ENCODE measurements around the gene LRGUK.
A peak's percentile ranks its signal among the peaks of the same experiment; 100 is the strongest.

GRCh38 chr7:134186027-134186426, 58.9 kb downstream of the LRGUK start:
- no peak for TF ChIP-seq RFX5 (IDR thresholded peaks at IDR 0.05; ENCODE audit: low read depth, low read length)
- TF ChIP-seq POLR2A (IDR thresholded peaks at IDR 0.05; ENCODE audit: low read depth, low read length): no peak
- TF ChIP-seq MAZ (IDR thresholded peaks at IDR 0.05; ENCODE audit: borderline replicate concordance, low read depth, low read length): no peak
- TF ChIP-seq RAD21 (IDR thresholded peaks at IDR 0.05; ENCODE audit: low read length): no peak
- TF ChIP-seq CTCF (conservative IDR thresholded peaks at IDR 0.05; ENCODE audit: low read depth, low read length): no peak
- no peak for TF ChIP-seq NFE2L2 (IDR thresholded peaks at IDR 0.05; ENCODE audit: low read depth, low read length)
- peak; percentile 39; the same call in 1 of the 2 replicates for TF ChIP-seq FOS (IDR thresholded peaks at IDR 0.05; ENCODE audit: low read depth, low read length)
- peak; percentile 29; the same call in 1 of the 2 replicates for TF ChIP-seq CEBPB (IDR thresholded peaks at IDR 0.05; ENCODE audit: low read depth, low read length)
